ENCODE data around the gene OR2A5. TPM values are rescaled to one million over a fixed set of nuclear protein-coding genes. Genes with fewer than 3 reads are reported as not detected.

Gene OR2A5
- total RNA-seq, 1 donor from 2014 or later = not detected

DNA sequence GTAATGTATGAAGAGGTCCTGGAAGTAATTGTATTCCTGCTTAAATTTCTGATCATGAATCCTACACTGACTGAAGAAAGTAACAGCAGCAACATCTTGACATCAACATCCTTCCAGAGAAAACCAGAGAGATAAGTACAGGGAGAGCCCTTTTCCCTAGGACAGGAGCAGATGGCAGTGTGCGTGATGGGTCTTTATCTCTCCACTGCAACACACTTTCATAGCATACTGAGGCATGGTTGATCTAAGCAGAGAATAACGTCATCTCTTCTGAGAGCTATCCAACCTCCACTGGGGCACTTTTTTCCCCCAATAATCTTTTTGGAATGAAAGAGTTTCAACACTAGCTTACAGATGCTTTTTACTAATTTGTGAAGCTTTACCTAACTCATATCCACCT lies 21.2 kb downstream of the OR2A5 start:
- intact Hi-C loops (cut with DNase I) = no loop called here
- H3K9me3 ChIP-seq = no peaks in the 10 kb centered on the region
- no peaks in the 10 kb centered on the region for H3K27me3 ChIP-seq
- TF ChIP-seq POLR2A (IDR thresholded peaks at IDR 0.05) (no peak), POLR2AphosphoS5 (IDR thresholded peaks at IDR 0.05; ENCODE audit: insufficient read depth in 1 of 2, low read depth in 1 of 2) (no peak), CTCF (IDR thresholded peaks at IDR 0.05) (no peak)
- no peak overlapping the region for H3K27ac ChIP-seq
- H3K4me1 ChIP-seq = no peaks in the 10 kb centered on the region
- no peak overlapping the region for H3K4me3 ChIP-seq
- no peaks in the 10 kb centered on the region for H3K36me3 ChIP-seq
- DNase-seq (ENCODE audit: extremely low spot score in 2 of 2) = no peak

DNA sequence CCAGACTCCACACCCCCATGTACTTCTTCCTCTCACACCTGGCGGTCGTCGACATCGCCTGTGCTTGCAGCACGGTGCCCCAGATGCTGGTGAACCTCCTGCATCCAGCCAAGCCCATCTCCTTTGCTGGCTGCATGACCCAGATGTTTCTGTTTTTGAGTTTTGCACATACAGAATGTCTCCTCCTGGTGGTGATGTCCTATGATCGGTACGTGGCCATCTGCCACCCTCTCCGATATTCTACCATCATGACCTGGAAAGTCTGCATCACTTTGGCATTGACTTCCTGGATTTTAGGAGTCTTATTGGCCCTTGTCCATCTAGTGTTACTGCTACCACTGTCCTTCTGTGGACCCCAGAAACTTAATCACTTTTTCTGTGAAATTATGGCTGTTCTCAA lies 25.6 kb downstream of the OR2A5 start:
- intact Hi-C loops (cut with DNase I) = no loop called here
- no peak for TF ChIP-seq POLR2A (IDR thresholded peaks at IDR 0.05)
- TF ChIP-seq CTCF (IDR thresholded peaks at IDR 0.05) = no peak
- no peak for TF ChIP-seq POLR2AphosphoS5 (IDR thresholded peaks at IDR 0.05; ENCODE audit: insufficient read depth in 1 of 2, low read depth in 1 of 2)
- no peak overlapping the region for H3K4me3 ChIP-seq
- no peaks in the 10 kb centered on the region for H3K27me3 ChIP-seq
- no peak overlapping the region for H3K27ac ChIP-seq
- no peaks in the 10 kb centered on the region for H3K9me3 ChIP-seq
- H3K36me3 ChIP-seq = no peaks in the 10 kb centered on the region
- no peaks in the 10 kb centered on the region for H3K4me1 ChIP-seq
- no peak for DNase-seq (ENCODE audit: extremely low spot score in 2 of 2)

DNA sequence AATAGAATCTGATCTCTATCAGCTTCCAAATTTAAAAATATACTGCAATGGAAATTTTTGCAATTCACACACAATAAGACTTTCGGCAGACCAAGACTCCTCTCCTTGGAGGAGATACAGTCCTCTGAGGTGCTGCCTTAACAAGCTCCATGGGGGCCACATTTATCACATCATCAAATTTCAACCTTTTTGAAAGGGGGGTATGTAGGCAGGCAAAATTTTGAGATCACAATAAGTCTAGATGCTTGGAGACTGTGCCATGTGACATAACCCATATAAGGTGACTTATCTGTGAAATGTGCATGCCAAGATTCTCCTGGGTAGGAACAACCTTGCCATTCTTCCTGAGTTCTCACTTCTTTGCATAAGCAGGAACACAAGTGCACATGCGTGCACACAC lies 37.2 kb downstream of the OR2A5 start, which contains the start of gene OR2A12:
TSS of gene OR2A12 (plus strand) at position 301 of the 400 bp plus-strand sequence. CDS start 8,830 bp downstream, outside the sequence.
- intact Hi-C loops (cut with DNase I) = no loop called here
- no peaks in the 10 kb centered on the region for H3K36me3 ChIP-seq
- no peak within 1 kb of the TSS for H3K4me3 ChIP-seq
- H3K9me3 ChIP-seq = no peaks in the 10 kb centered on the region
- no peak for DNase-seq (ENCODE audit: extremely low spot score in 2 of 2)
- TF ChIP-seq POLR2AphosphoS5 (IDR thresholded peaks at IDR 0.05; ENCODE audit: insufficient read depth in 1 of 2, low read depth in 1 of 2) (no peak), POLR2A (IDR thresholded peaks at IDR 0.05) (no peak), CTCF (IDR thresholded peaks at IDR 0.05) (no peak)
- no peaks in the 10 kb centered on the region for H3K4me1 ChIP-seq
- H3K27ac ChIP-seq = no peak within 1 kb of the TSS
- H3K27me3 ChIP-seq = no peaks in the 10 kb centered on the region

DNA sequence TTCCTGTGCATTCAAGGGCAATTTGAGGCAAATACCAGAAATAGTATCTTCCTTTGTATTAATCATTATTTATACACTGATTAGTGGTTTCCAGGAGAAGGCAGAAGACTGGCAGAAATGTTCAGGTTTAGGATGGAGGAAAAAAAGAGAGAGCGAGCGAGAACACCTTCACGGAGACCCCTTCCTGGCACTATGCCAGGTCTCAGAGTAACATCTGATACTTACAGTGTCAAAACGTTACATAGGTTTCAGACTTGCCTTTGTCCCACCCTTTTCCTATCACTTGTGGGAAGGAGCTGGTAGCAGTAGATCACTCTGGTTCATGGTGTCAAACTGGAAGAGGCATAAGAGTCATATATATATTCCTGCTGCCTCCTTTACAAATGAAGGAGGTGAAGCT lies 38.0 kb downstream of the OR2A5 start:
- TF ChIP-seq POLR2AphosphoS5 (IDR thresholded peaks at IDR 0.05; ENCODE audit: insufficient read depth in 1 of 2, low read depth in 1 of 2) (no peak), POLR2A (IDR thresholded peaks at IDR 0.05) (no peak), CTCF (IDR thresholded peaks at IDR 0.05) (no peak)
- no peak for DNase-seq (ENCODE audit: extremely low spot score in 2 of 2)
- intact Hi-C loops (cut with DNase I) = no loop called here
- no peak overlapping the region for H3K27ac ChIP-seq
- H3K4me3 ChIP-seq = no peak overlapping the region
- no peaks in the 10 kb centered on the region for H3K27me3 ChIP-seq
- H3K4me1 ChIP-seq = no peaks in the 10 kb centered on the region
- H3K9me3 ChIP-seq = no peaks in the 10 kb centered on the region
- no peaks in the 10 kb centered on the region for H3K36me3 ChIP-seq

- Histone ChIP-seq H3K27ac (no peak overlapping the region), H3K4me3 (no peak overlapping the region), H3K4me1 (no peaks in the 10 kb centered on the region), H3K9me3 (no peaks in the 10 kb centered on the region), H3K27me3 (no peaks in the 10 kb centered on the region), H3K36me3 (no peaks in the 10 kb centered on the region)
- DNase-seq (ENCODE audit: extremely low spot score in 2 of 2) = no peak
- TF ChIP-seq CTCF (IDR thresholded peaks at IDR 0.05) (no peak), POLR2AphosphoS5 (IDR thresholded peaks at IDR 0.05; ENCODE audit: insufficient read depth in 1 of 2, low read depth in 1 of 2) (no peak), POLR2A (IDR thresholded peaks at IDR 0.05) (no peak)
- intact Hi-C loops (cut with DNase I) = no loop called here
Measured at GRCh38 chr7:144087230-144087629, 38.5 kb downstream of the OR2A5 start.

Measured in vagina (tissue), 2 donors.